Measurements from ENCODE around the gene COG6.
A peak's percentile ranks its signal among the peaks of the same experiment; 100 is the strongest.

DNA sequence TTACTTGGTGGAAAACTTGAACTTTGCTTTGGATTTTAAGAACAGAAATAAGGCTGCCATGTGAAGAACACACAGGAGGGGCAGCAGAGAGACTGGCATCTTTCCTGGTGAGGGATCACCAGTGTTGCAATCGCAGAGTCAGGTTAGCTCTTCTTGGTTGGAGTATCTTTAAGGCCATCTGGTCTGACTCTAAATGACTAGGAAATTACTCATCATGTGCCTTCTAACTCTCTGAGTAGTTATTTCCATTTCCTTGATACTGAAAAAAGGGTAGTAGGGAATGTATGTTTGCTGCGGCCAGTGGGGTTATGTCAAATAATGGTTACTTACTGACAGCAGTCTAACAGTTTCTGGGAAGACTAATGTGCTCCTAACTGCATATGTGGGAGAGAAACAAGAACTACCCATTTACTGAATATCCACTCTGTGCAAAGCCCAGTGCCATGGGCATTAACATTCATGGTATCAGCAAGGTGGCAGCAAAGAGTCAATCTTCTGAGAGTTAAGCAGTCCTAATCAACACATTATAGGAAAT lies 122.1 kb downstream of the COG6 start:
- TF ChIP-seq POLR2A (IDR thresholded peaks at IDR 0.05) = no peak
- TF ChIP-seq, protein P1, sequence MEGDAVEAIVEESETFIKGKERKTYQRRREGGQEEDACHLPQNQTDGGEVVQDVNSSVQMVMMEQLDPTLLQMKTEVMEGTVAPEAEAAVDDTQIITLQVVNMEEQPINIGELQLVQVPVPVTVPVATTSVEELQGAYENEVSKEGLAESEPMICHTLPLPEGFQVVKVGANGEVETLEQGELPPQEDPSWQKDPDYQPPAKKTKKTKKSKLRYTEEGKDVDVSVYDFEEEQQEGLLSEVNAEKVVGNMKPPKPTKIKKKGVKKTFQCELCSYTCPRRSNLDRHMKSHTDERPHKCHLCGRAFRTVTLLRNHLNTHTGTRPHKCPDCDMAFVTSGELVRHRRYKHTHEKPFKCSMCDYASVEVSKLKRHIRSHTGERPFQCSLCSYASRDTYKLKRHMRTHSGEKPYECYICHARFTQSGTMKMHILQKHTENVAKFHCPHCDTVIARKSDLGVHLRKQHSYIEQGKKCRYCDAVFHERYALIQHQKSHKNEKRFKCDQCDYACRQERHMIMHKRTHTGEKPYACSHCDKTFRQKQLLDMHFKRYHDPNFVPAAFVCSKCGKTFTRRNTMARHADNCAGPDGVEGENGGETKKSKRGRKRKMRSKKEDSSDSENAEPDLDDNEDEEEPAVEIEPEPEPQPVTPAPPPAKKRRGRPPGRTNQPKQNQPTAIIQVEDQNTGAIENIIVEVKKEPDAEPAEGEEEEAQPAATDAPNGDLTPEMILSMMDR (IDR thresholded peaks at IDR 0.05) = peak in 1 of 3 experiments; percentile 15

Measured in testis (tissue), 2 donors.